Skeletal muscle satellite cell (primary cell): ENCODE data around the gene CCDC50.

Experiments
- H3K27me3 ChIP-seq: 2 replicates; pipeline ENCODE4 v1.7.0; 2013; ENCODE audit warnings: low read length; ENCODE audit not compliant: control insufficient read depth, insufficient read depth
- H3K36me3 ChIP-seq: 2 replicates; pipeline ENCODE4 v1.7.0; 2013; ENCODE audit warnings: mild to moderate bottlenecking, control low read depth, low read length; ENCODE audit not compliant: insufficient read depth
- H3K4me1 ChIP-seq: 2 replicates; pipeline ENCODE4 v1.7.0; 2013; ENCODE audit warnings: low read length; ENCODE audit not compliant: control insufficient read depth, insufficient read depth
- H3K4me2 ChIP-seq: 2 replicates; pipeline ENCODE4 v1.7.0; 2013; ENCODE audit warnings: mild to moderate bottlenecking, low read length
- H3K4me3 ChIP-seq: 2 replicates; pipeline ENCODE4 v1.7.0; 2013; ENCODE audit warnings: low read length
- H3K9ac ChIP-seq: 2 replicates; pipeline ENCODE4 v1.7.0; 2013; ENCODE audit warnings: mild to moderate bottlenecking, low read depth, low read length, moderate library complexity
- H3K9me3 ChIP-seq: replicated peaks from 2 replicates; pipeline ENCODE4 v1.7.0; 2013; ENCODE audit warnings: mild to moderate bottlenecking, control low read depth, low read length

CCDC50 gene

DNA sequence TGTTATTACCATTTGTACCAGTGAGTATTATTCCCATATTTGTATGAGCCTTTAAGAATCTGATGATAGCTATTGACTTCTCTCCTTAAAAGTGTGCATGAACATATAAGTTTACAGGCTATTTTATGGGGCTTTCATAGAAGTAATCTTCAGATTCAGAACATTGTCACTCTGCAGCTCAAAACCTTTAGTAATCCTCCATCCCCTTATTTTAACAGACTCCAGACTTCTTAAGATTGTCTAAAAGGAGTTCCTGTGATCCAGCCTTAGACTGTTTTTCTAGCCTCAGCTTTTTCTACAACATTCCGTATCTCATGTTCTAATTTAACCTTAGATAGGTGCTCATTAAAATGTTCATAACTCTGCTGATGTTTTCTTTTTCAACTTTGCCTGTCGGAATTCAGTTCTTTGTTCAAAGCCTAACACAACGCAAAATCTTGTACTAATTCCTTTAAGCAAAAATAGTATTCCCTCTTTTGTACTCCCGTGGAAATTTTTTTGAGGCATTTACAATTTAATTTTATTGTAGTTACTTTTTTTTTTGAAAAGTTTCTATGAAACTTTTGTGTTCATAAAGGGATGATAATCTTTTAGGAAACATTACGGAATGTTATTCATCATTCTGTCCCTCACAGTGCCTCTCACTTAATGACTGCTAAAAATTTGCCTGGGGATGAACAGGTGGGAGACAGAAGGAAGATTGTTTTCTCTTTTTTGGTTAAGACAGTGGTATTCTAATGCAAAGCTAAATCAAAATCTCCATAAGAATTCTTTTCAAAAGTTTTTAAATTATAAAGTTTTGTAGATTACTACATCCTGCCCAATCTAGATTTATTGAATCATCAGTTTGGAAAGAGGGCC, 39.8 kb downstream of the CCDC50 start:
- Histone ChIP-seq H3K4me2 (no peak overlapping the region), H3K27me3 (no peaks in the 10 kb centered on the region), H3K4me3 (no peak overlapping the region), H3K9ac (no peak overlapping the region), H3K9me3 (no peaks in the 10 kb centered on the region), H3K4me1 (peaks cover 18% of the 10 kb centered on the region), H3K36me3 (peaks cover 48% of the 10 kb centered on the region)

GRCh38 chr3:191369616-191370010, 40.4 kb downstream of the CCDC50 start:
- no peaks in the 10 kb centered on the region for H3K9me3 ChIP-seq
- no peak overlapping the region for H3K4me3 ChIP-seq
- H3K27me3 ChIP-seq = no peaks in the 10 kb centered on the region
- no peak overlapping the region for H3K4me2 ChIP-seq
- no peak overlapping the region for H3K9ac ChIP-seq
- peaks cover 43% of the 10 kb centered on the region for H3K36me3 ChIP-seq
- peaks cover 24% of the 10 kb centered on the region for H3K4me1 ChIP-seq

DNA sequence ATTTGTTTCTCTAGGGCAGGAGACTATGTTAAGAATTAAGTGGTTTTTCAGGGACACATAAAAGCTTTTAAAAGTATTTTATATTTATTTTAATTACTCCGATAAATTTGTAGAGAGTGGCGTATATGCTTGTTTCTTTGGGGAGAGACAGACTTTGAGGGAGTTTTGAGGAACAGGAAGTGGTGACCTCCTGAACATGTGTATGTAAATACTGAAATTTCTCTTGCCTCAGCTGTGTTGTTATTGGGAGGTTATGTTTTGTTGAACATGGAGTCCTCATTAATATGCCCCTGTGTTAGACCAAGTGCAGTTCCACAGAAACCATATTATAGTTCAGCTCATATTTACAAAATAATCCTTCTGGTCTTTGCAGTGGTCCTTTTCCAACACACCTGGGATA, 42.9 kb downstream of the CCDC50 start:
- H3K4me3 ChIP-seq = no peak overlapping the region
- H3K4me2 ChIP-seq = no peak overlapping the region
- H3K36me3 ChIP-seq = peaks cover 39% of the 10 kb centered on the region

GRCh38 chr3:191373327-191373726, 44.1 kb downstream of the CCDC50 start:
- peaks cover 32% of the 10 kb centered on the region for H3K36me3 ChIP-seq
- no peaks in the 10 kb centered on the region for H3K9me3 ChIP-seq
- peaks cover 52% of the 10 kb centered on the region for H3K4me1 ChIP-seq
- no peak overlapping the region for H3K4me3 ChIP-seq
- H3K9ac ChIP-seq = no peak overlapping the region
- H3K27me3 ChIP-seq = no peaks in the 10 kb centered on the region
- H3K4me2 ChIP-seq = peak overlapping the region; percentile 20

More for the DNA sequence above, 42.9 kb downstream of the CCDC50 start:
- Histone ChIP-seq H3K9ac (no peak overlapping the region), H3K4me1 (peaks cover 40% of the 10 kb centered on the region), H3K27me3 (no peaks in the 10 kb centered on the region), H3K9me3 (no peaks in the 10 kb centered on the region)

DNA sequence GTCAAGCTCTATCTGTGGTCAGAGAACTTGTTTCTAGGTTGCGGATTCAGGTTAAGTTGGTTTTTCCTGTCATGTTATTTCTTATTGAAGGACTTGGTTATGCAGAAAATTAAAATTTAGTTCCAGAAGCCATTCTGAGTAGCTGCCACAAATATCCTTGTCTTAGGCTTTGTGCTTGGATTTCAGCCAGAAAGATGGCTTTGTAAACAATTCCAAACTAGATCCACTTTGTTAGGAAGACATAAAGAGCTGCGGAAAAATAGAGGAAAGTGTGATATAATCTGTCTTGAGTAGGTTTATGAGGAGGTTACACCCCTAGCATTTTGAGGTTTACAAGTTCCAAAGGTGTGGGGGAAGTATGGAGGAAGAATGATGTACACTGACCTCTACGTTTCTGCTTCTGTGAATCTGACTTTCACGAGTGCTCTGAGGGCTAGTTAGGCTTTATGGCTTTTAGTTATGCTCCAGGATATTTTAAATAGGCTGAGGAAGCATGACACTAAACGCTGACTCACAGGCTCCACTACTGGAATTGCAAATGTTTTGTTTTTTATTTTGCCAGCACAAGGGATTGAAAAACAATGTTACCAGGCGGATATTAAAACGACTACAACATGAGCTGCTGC, 47.4 kb downstream of the CCDC50 start:
- peaks cover 36% of the 10 kb centered on the region for H3K36me3 ChIP-seq
- H3K4me1 ChIP-seq = peaks cover 59% of the 10 kb centered on the region
- peak overlapping the region; percentile 54 for H3K4me3 ChIP-seq

DNA sequence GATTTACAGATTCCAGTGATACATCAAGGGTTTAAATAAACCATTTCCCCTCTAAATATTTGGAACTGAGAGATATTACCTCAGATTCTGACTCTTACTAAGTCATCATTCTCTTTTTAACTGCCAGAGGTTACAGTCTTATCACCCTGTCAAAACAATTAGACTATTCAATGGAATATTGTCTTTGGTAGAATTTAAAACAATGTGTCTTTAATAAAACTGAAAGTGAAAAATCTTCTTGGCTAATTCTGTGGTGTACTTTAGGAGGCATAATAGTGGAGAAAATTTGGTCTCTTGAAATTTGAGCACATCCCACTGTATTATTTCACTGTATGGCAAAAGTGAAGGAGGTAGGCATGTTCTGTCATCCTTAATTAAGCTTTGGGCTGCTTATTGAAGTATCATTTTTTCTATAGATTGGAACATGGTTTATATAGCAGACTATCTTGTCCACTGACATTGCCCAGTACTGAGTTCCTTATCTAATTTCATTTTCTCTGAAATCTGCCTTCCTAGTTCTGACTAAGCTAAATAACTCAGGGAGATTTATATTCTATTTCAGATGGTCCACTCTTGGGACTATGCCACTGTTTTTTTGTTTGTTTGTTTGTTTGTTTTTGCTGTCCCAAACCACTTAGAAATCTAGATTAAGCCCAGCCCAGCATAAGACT, 49.1 kb downstream of the CCDC50 start:
- Histone ChIP-seq H3K36me3 (peaks cover 47% of the 10 kb centered on the region), H3K4me3 (no peak overlapping the region), H3K27me3 (no peaks in the 10 kb centered on the region), H3K9me3 (no peaks in the 10 kb centered on the region), H3K4me2 (peak overlapping the region; percentile 14), H3K4me1 (peaks cover 61% of the 10 kb centered on the region), H3K9ac (peak overlapping the region; percentile 65)

More for the DNA sequence above, 47.4 kb downstream of the CCDC50 start:
- Histone ChIP-seq H3K27me3 (no peaks in the 10 kb centered on the region), H3K9me3 (no peaks in the 10 kb centered on the region), H3K9ac (peak overlapping the region; percentile 65), H3K4me2 (peak overlapping the region; percentile 78)

DNA sequence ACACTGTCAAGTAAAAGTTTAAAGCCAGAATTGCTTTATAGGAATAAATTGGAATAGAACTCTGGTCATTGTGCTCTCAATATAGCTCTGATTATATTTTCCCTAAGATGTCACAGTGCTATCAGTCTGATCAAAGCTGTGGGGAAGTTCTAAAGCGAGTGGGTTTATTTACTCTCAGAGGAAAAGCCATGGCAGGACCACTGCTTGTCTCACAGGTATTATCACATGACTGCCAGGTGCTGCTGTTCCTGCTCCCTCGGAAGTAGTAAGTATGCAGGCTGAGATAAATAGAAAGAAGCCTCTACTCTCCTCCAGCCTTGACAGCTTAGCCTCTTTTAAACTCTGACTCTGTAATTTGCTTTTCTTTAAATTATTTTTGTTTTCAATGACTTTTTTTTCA, 50.3 kb downstream of the CCDC50 start:
- Histone ChIP-seq H3K27me3 (no peaks in the 10 kb centered on the region), H3K4me1 (peaks cover 49% of the 10 kb centered on the region), H3K36me3 (peaks cover 47% of the 10 kb centered on the region), H3K4me3 (no peak overlapping the region), H3K9ac (no peak overlapping the region), H3K9me3 (no peaks in the 10 kb centered on the region), H3K4me2 (no peak overlapping the region)

- peaks cover 45% of the 10 kb centered on the region for H3K4me1 ChIP-seq
- no peak overlapping the region for H3K4me2 ChIP-seq
- H3K9ac ChIP-seq = no peak overlapping the region
- peaks cover 46% of the 10 kb centered on the region for H3K36me3 ChIP-seq
- H3K9me3 ChIP-seq = no peaks in the 10 kb centered on the region
- H3K27me3 ChIP-seq = no peaks in the 10 kb centered on the region
- no peak overlapping the region for H3K4me3 ChIP-seq
Measured at GRCh38 chr3:191380001-191380400, 50.8 kb downstream of the CCDC50 start.

DNA sequence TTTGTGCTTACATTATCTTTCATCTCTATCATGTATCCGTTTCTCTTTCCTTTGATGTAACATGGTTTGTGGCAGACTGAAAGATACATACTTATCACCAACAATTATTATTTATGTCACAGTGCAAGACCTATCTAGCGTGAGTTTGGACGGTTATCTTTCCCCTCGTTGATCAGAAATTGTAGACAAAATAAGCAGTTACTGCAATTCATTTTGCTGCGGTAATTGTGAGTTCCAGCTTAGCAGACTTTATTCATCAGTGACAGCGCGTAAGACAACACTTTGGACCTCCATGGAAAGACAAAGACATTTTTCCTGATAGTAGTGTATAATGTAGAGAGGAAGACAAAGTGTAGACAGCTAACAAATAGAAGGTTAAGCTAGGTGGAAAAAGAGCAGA, 52.1 kb downstream of the CCDC50 start:
- Histone ChIP-seq H3K4me1 (peaks cover 35% of the 10 kb centered on the region), H3K27me3 (no peaks in the 10 kb centered on the region), H3K9ac (no peak overlapping the region), H3K9me3 (no peaks in the 10 kb centered on the region), H3K36me3 (peaks cover 39% of the 10 kb centered on the region), H3K4me2 (no peak overlapping the region), H3K4me3 (no peak overlapping the region)

GRCh38 chr3:191382661-191383060, 53.5 kb downstream of the CCDC50 start:
- H3K36me3 ChIP-seq = peaks cover 37% of the 10 kb centered on the region
- peak overlapping the region; percentile 22 for H3K9ac ChIP-seq
- no peak overlapping the region for H3K4me3 ChIP-seq
- H3K27me3 ChIP-seq = no peaks in the 10 kb centered on the region
- H3K4me1 ChIP-seq = peaks cover 32% of the 10 kb centered on the region
- H3K9me3 ChIP-seq = no peaks in the 10 kb centered on the region
- H3K4me2 ChIP-seq = peak overlapping the region; percentile 22

- H3K9me3 ChIP-seq = no peaks in the 10 kb centered on the region
- peaks cover 29% of the 10 kb centered on the region for H3K4me1 ChIP-seq
- peaks cover 37% of the 10 kb centered on the region for H3K36me3 ChIP-seq
- H3K4me3 ChIP-seq = no peak overlapping the region
- H3K9ac ChIP-seq = peak overlapping the region; percentile 22
- H3K27me3 ChIP-seq = no peaks in the 10 kb centered on the region
- H3K4me2 ChIP-seq = peak overlapping the region; percentile 22
Measured at GRCh38 chr3:191383124-191383523, 53.9 kb downstream of the CCDC50 start.
